Neural crest cell (in vitro differentiated cells): ENCODE data around the gene GPC6. TPM values are rescaled to one million over a fixed set of nuclear protein-coding genes. Genes with fewer than 3 reads are reported as not detected.

Experiments used
- DNase-seq: peaks from one replicate; pipeline ENCODE4 v3.0.0; 2021; ENCODE audit warnings: low read depth, mixed read lengths, low spot score
- H3K27ac Mint-ChIP-seq: one replicate; pipeline ENCODE4 v1.8.0; 2021; ENCODE audit warnings: mild to moderate bottlenecking, mixed read lengths; ENCODE audit not compliant: unreplicated experiment
- H3K27me3 Mint-ChIP-seq: 2 replicates; pipeline ENCODE4 v1.8.0; 2021; ENCODE audit warnings: low read depth, mild to moderate bottlenecking, mixed read lengths
- H3K36me3 Mint-ChIP-seq: 2 replicates; pipeline ENCODE4 v1.8.0; 2021; ENCODE audit warnings: low read depth, mild to moderate bottlenecking, mixed read lengths
- H3K4me1 Mint-ChIP-seq: 2 replicates; pipeline ENCODE4 v1.8.0; 2021; ENCODE audit warnings: mixed read lengths
- H3K4me3 Mint-ChIP-seq: one replicate; pipeline ENCODE4 v1.8.0; 2021; ENCODE audit warnings: mild to moderate bottlenecking, mixed read lengths
- H3K9me3 Mint-ChIP-seq: 2 replicates; pipeline ENCODE4 v1.8.0; 2021; ENCODE audit warnings: mixed read lengths
- long read RNA-seq: library from polyadenylated mRNA; unstranded; transcript quantifications from one replicate; pipeline ENCODE4 v2.0.0, GENCODE V29; 2020
- total RNA-seq: library from RNA; stranded (reverse); gene quantifications from 2 replicates; pipeline ENCODE4 v1.2.1, GENCODE V29; 2021
- TF ChIP-seq, protein P1 (sequence below): fragments of 200-600 bp; sonication (generic); conservative IDR thresholded peaks from 2 replicates; pipeline ENCODE4 v1.5.0; 2021; ENCODE audit warnings: antibody characterized with exemption, mild to moderate bottlenecking

The GPC6 gene
- total RNA-seq, result 13.4 and 14.1 TPM in 2 replicates
- long read RNA-seq, partial matches to known transcripts, result 0 of 5 reads
- long read RNA-seq, other reads (novel, unspliced or antisense), result 5 of 5 reads

DNA sequence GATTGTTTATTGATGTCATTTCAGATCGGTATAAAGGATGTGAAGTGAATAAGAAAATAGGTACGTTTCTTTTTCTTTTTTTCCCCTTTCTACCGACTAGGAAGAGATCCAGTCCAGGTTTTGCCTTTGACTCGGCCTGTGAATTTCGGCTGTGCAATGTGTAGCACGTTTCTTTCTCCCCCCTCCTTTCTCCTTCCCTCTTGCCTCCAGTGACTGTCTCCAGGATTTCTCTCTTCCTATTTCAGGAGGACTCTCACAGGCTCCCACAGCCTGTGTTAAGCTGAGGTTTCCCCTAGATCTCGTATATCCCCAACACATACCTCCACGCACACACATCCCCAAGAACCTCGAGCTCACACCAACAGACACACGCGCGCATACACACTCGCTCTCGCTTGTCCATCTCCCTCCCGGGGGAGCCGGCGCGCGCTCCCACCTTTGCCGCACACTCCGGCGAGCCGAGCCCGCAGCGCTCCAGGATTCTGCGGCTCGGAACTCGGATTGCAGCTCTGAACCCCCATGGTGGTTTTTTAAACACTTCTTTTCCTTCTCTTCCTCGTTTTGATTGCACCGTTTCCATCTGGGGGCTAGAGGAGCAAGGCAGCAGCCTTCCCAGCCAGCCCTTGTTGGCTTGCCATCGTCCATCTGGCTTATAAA, at the start of gene GPC6:
TSS of gene GPC6 (plus strand) at position 185 of the 657 bp plus-strand sequence.
- TF ChIP-seq, protein P1, sequence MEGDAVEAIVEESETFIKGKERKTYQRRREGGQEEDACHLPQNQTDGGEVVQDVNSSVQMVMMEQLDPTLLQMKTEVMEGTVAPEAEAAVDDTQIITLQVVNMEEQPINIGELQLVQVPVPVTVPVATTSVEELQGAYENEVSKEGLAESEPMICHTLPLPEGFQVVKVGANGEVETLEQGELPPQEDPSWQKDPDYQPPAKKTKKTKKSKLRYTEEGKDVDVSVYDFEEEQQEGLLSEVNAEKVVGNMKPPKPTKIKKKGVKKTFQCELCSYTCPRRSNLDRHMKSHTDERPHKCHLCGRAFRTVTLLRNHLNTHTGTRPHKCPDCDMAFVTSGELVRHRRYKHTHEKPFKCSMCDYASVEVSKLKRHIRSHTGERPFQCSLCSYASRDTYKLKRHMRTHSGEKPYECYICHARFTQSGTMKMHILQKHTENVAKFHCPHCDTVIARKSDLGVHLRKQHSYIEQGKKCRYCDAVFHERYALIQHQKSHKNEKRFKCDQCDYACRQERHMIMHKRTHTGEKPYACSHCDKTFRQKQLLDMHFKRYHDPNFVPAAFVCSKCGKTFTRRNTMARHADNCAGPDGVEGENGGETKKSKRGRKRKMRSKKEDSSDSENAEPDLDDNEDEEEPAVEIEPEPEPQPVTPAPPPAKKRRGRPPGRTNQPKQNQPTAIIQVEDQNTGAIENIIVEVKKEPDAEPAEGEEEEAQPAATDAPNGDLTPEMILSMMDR, result no peak
- Mint-ChIP-seq H3K4me1 (peaks cover 69% of the 10 kb centered on the region), H3K27me3 (no peaks in the 10 kb centered on the region), H3K9me3 (no peaks in the 10 kb centered on the region), H3K27ac (peak within 1 kb of the TSS; percentile 95), H3K36me3 (no peaks in the 10 kb centered on the region), H3K4me3 (peak within 1 kb of the TSS; percentile 98)
- peak; percentile 57 for DNase-seq

- Mint-ChIP-seq H3K27ac (no peak overlapping the region), H3K9me3 (no peaks in the 10 kb centered on the region), H3K4me1 (no peaks in the 10 kb centered on the region), H3K4me3 (no peak overlapping the region), H3K36me3 (no peaks in the 10 kb centered on the region), H3K27me3 (no peaks in the 10 kb centered on the region)
- TF ChIP-seq, protein P1, result no peak
- no peak for DNase-seq
Observed at GRCh38 chr13:93180356-93180969, 46.1 kb upstream of the GPC6 start.

DNA sequence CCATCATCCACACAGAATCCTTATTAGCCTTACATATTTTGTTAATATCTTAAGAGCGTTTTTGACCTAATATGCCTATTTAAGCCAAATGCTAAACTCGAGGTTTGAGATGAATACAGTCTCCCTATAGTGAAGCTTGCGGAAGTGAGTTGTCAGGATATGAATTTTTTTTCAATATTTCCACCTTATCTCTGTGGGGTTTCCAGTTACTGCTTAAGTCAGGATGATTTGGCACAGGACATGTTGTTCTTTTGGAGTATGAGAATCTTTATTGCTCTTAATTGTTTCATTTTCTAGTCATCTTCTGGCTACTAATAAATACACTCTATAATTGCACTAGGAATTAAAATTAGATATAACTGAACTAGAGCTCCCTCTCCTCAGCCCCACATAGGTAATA, 44.2 kb upstream of the GPC6 start:
- Mint-ChIP-seq H3K36me3 (no peaks in the 10 kb centered on the region), H3K4me3 (no peak overlapping the region), H3K27ac (no peak overlapping the region), H3K9me3 (no peaks in the 10 kb centered on the region), H3K4me1 (no peaks in the 10 kb centered on the region), H3K27me3 (no peaks in the 10 kb centered on the region)
- TF ChIP-seq, protein P1, result no peak
- DNase-seq, result no peak

- no peak for DNase-seq
- H3K4me3 Mint-ChIP-seq, result no peak overlapping the region
- no peaks in the 10 kb centered on the region for H3K9me3 Mint-ChIP-seq
- H3K36me3 Mint-ChIP-seq, result no peaks in the 10 kb centered on the region
- no peaks in the 10 kb centered on the region for H3K4me1 Mint-ChIP-seq
- TF ChIP-seq, protein P1, result no peak
- H3K27ac Mint-ChIP-seq, result no peak overlapping the region
- H3K27me3 Mint-ChIP-seq, result no peaks in the 10 kb centered on the region
Observed at GRCh38 chr13:93183302-93183701, 43.3 kb upstream of the GPC6 start.

DNA sequence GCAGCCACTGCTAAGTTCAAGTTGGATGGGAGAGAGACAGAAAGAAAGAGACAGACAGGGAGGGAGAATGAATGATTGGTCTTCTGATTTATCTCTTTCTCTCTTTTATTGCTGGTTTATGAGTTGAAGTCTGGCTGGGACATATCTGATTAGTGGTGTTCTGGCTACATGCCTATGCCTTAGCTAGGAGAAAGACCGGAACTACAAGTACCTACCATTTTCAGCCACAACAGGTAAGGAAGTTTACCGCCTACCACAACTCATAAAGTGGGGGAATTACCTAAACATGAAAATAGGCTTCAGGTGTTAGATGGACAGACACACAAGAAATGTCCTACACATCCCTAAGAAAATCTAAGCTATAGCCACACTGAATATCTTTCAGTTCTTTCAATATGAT, 36.6 kb upstream of the GPC6 start:
- H3K27ac Mint-ChIP-seq, result no peak overlapping the region
- no peak for DNase-seq
- H3K9me3 Mint-ChIP-seq, result peaks cover 6% of the 10 kb centered on the region
- TF ChIP-seq, protein P1, result no peak
- no peaks in the 10 kb centered on the region for H3K27me3 Mint-ChIP-seq
- no peak overlapping the region for H3K4me3 Mint-ChIP-seq
- H3K36me3 Mint-ChIP-seq, result peaks cover 5% of the 10 kb centered on the region
- no peaks in the 10 kb centered on the region for H3K4me1 Mint-ChIP-seq
